Measurements from ENCODE around the gene FBXL2.

- TF ChIP-seq CTCF (IDR thresholded peaks at IDR 0.05; ENCODE audit: control extremely low read depth in 1 of 3, insufficient read depth in 1 of 3, low read depth in 1 of 3, low read length in 3 of 3), result no peak
- TF ChIP-seq POLR2A (IDR thresholded peaks at IDR 0.05; ENCODE audit: control extremely low read depth in 1 of 2, low read depth in 2 of 2, low read length in 2 of 2), result no peak
Measured at GRCh38 chr3:33334364-33334763, 57.1 kb downstream of the FBXL2 start.

Data from H1 (cell line).